HG03175 (cell line): ENCODE data around the gene ZNF780B.
"Not testable (repeated sequence)": the region's sequence is repeated elsewhere in the genome, so short reads cannot be mapped to it uniquely, and the experiment has no call there.

ENCODE experiments used
- ATAC-seq: cut with Tn5 transposase; IDR thresholded peaks from one replicate; pipeline ENCODE4 v1.9.1; 2021; ENCODE audit warnings: mild to moderate bottlenecking, moderate library complexity; ENCODE audit not compliant: unreplicated experiment

ZNF780B gene

DNA sequence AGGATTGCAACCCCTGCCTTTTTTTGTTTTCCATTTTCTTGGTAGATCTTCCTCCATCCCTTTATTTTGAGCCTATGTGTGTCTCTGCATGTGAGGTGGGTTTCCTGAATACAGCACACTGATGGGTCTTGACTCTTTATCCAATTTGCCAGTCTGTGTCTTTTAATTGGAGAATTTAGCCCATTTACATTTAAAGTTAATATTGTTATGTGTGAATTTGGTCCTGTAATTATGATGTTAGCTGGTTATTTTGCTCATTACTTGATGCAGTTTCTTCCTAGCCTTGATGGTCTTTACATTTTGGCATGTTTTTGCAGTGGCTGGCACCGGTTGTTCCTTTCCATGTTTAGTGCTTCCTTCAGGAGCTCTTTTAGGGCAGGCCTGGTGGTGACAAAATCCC is 14.3 kb downstream of the ZNF780B start:
- not testable (repeated sequence) for ATAC-seq

GRCh38 chr19:40038047-40038446 is 18.0 kb downstream of the ZNF780B start:
- not testable (repeated sequence) for ATAC-seq

DNA sequence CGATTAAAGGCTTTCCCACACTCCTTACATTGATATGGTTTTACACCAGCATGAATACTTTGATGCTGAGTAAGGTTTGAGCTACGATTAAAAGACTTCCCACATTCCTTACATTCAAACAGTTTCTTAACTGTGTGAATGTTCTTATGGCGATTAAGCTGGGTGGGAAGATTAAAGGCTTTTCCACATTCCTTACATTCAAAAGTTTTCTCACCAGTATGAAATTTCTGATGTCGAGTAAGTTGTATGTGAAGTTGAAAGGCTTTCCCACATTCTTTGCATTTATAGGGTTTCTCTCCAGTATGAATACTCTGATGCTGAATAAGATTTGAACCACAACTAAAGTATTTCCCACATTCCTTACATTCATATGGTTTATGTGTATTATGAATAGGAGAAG is 20.0 kb downstream of the ZNF780B start:
- ATAC-seq = no peak

DNA sequence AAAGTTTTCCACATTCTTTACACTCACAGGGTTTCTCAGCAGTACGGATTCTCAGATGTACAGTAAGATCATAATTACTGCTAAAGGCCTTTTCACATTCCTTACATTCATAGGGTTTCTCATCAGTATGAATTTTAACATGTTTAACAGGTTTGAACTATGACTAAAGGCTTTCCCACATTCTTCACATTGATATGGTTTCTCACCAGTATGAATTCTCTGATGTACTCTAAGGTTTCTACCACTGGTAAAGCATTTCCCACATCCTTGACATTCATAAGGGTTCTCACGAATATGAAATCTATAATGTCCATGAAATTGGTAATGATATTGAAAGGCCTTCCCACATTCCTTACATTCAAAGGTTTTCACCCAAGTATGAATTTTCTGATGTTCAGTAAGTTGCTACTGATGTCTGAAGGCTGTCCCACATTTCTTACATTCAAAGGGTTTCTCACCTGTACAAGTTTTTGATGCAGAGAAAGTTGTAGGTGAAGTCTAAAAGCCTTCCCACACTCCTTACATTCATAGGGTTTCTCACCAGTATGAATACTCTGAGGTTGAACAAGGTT is 22.0 kb downstream of the ZNF780B start:
- ATAC-seq = no peak

- no peak for ATAC-seq
These were observed 29.4 kb downstream of the ZNF780B start for GRCh38 chr19:40026597-40026970.

DNA sequence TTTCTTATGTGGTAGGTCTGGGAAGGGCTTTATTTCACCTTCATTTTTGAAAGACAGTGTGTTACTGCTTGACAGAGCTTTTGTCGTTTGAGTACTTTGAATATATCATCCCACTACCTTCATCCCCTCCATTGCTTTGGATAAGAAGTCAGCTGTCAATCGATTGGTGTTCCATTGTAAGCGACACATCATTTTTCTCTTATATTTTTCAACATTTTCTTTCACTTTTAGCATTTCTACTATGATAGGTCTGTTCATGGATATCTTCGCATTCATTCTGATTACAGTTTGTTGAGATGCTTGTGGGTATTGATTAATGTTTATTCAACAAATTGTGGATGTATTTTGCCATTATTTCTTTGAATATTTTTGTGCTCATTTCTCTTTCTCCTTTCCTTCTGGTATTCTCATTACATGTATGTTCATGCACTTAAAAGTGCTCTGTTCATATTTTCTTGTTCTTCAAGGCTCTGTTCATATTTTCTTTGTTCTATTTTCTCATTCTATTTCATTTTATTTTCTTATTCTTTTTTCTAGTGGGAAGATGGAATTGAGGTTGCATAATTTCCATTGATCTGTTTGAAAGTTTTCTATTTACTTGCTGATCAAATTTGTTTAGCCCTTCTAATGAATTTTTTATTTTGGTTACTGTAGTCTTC is 30.0 kb downstream of the ZNF780B start:
- no peak for ATAC-seq

DNA sequence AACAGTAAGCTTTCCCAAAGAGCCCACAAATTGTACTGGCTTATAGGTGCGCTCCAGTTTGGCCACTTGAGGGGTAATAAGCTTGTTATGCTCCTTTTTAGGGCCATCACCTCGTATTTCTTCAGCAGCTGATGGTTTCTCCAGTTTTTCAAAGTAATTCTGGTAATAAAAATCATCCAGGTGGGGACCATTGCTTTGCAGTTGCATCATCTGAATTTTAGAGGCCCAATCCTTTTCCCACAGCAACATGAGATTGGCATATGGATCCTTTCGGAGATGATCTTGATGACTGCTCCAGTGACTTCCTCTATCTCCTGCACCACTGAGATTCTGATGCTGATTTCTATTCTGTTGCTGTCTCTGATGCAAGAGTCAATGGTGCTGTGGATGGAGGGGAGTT is 32.1 kb downstream of the ZNF780B start:
- ATAC-seq = no peak

- ATAC-seq = no peak
These were observed 42.0 kb downstream of the ZNF780B start for GRCh38 chr19:40013991-40014390.

DNA sequence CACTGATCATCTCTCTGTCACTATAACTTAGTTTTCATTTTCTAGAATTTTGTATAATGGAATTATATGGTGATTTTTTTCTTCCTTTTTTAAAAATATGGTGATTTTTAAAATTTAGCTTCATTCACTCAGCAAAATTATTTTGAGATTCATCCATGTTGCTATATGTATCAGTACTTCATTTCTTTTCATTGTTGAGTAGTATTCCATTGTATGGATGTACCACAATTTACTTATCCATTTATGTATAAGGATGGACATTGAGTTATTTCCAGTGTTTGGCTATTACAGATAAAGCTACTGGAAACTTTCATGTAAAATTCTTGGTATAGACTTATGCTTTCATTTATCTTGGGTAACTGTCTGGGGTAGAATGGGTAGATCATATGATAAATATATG is 46.4 kb downstream of the ZNF780B start:
- ATAC-seq = no peak

DNA sequence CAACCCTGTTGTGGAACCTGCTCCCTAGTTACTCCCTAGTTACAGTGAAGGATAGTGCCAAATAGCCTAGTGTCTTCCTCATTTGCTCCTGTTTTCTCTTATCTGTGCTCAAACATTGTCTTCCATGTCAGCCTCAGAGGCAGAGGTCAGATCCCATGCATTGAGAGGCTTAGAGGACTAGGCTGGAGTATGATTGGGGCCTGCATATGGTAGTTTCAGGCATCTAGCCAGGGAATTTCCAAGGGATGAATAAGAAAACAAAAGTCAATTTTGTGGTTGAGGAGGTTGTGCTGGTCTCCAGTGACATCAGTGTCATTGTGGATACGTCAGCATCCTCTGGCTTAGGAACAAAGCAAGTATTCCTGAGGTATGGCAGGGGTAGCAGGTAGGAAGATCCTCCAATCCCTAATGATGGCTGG is 49.7 kb downstream of the ZNF780B start:
- ATAC-seq = no peak

GRCh38 chr19:40005691-40006272 is 50.2 kb downstream of the ZNF780B start:
- no peak for ATAC-seq

DNA sequence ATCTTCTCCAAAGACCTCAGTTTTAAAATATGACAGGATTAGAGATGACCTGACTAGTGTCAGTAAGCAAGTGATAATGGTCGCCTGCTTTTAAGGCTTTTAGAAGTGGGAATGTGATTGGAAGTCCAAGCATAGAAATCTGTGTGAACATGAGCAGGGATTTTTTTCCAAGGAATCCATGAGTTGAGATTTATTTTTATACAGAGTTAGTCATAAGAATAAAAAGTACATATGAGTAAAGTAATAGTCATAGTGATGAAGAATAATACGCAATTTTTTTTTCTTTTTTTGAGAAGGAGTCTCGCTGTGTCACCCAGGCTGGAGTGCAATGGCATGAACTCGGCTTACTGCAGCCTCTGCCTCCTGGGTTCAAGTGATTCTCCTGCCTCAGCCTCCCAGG is 57.5 kb downstream of the ZNF780B start:
- no peak for ATAC-seq

GRCh38 chr19:39997638-39998216 is 58.3 kb downstream of the ZNF780B start:
- no peak for ATAC-seq

DNA sequence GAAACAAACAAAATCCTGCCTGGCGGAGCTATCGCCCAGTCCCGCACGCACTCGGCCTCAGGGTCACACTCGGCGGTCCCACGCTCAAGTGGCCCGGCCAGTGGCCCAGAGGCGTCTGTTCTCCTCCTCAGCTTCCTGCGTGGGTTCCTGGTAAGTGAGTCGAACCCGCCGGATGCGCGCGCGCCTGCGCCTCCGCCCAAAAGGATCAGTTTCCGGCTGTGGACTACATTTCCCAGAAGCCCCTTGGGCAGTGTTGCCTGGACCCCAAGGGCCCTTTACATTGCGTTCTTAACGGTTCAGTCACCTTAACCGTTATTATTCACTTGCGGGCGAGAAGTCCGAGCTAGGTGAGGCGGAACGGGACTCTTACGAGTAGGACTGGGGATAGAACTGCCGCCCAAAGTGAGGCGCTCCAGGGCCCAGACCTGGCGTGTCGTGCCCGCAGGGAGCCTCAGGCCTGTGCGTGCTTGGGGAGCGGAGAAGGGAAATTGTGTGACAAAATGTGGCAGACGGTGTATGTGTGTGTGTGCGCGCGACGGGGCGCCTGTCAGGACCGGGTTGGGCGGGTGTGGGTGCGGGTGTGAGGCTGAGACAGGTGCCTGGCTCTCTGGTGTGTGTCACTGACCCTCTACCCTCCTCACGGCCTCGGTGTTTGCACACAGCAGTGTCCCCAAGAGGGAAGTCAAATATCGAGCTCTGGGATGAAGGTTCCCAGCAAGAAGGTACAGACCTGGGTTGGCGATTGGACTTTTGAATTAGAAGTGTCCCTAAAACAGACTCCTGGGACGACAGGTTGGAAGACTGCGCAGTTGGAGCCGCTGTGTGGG is 59.0 kb downstream of the ZNF780B start, which contains the start of gene ZNF546:
Gene ZNF546, plus strand, starts transcription at position 250 of the 827 bp plus-strand sequence. CDS start 1,267 bp downstream, outside the sequence.
- ATAC-seq = peak; percentile 86

GRCh38 chr19:39996218-39996810 is 59.7 kb downstream of the ZNF780B start:
- ATAC-seq = peak; percentile 24

GRCh38 chr19:39995794-39996193 is 60.2 kb downstream of the ZNF780B start:
- no peak for ATAC-seq

GRCh38 chr19:39994361-39994760 is 61.7 kb downstream of the ZNF780B start:
- no peak for ATAC-seq

DNA sequence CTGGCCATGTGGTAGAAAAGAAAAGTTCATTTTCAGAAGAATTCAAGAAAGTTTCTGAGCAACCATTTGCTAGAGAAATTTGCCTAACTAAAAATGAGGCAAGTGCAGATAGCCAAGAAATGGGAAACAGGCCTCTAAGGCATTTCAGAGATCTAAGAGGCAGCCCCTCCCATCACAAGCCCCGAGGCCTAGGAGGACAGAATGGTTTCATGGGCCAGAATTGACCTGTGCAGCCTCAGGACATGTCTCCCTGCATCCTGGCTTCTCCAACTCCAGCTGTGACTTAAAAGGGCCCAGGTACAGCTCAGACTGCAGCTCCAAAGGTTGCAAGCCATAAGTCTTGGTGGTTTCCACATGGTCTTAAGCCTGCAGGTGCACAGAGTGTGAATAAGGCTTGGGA is 62.4 kb downstream of the ZNF780B start:
- ATAC-seq = no peak

DNA sequence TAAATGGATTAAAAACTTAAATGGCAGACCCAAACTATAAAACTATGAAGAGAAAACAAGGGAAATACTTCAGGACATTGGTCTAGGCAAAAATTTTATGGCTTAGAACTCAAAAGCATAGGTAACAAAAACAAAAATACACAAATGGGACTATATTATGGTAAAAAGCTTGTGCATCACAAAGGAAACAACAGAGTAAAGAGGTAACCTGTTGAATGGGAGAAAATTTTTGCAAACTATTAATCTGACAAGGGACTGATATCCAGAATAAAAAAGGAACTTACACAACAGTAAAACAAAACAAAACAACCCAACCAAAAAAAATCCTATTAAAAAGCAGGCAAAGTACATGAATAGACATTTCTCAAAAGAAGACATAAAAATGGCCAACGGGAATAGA is 68.4 kb downstream of the ZNF780B start:
- ATAC-seq = no peak

DNA sequence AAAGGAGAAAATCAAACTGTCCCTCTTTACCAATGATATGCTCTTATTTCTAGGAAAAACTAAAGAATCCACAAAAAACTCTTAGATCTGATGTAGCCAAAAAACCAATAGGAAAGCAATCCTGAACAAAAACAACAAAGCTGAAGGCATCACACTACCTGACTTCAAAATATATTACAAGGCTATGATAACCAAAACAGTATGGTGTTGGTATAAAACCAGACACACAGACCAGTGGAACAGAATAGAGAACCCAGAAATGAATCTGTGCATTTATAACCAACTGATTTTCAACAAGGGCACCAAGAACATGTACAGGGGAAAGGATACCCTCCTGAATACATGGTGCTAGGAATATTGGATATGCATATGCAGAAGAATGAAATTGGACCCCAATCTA is 68.9 kb downstream of the ZNF780B start:
- no peak for ATAC-seq

DNA sequence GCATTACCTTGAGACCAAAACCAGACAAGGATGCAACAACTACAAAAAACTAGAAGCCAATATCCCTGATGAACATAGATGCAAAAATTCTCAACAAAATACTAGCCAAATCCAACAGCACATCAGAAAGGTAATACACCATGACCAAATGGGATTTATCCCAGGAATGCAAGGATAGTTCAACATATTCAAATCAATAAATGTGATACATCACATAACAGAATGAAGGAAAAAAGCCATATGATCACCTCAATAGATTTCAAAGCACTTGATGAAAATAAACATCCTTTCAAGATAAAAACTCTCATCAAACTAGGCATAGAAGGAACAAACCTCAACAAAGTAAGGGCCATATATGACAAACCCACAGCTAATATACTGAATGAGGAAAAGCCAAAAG is 69.4 kb downstream of the ZNF780B start:
- ATAC-seq = no peak
